LNCaP clone FGC (cell line): Measurements from ENCODE around the gene SMU1.
"Not testable (repeated sequence)": the region's sequence is repeated elsewhere in the genome, so short reads cannot be mapped to it uniquely, and the experiment has no call there.

Experiments used
- DNase-seq: peaks from one replicate; pipeline ENCODE4 v3.0.0-alpha.2; 2011; ENCODE audit warnings: low read depth
- H3K4me3 ChIP-seq: 2 replicates; pipeline ENCODE4 v1.5.1; 2011; ENCODE audit warnings: mild to moderate bottlenecking, low read depth, low read length, control low read depth
- TF ChIP-seq, protein P1 (sequence below): IDR thresholded peaks from 2 replicates; pipeline ENCODE4 v1.5.1; 2012; ENCODE audit warnings: mild to moderate bottlenecking; ENCODE audit not compliant: control insufficient read depth, insufficient read depth; ENCODE audit errors: extremely low read depth

SMU1 gene

DNA sequence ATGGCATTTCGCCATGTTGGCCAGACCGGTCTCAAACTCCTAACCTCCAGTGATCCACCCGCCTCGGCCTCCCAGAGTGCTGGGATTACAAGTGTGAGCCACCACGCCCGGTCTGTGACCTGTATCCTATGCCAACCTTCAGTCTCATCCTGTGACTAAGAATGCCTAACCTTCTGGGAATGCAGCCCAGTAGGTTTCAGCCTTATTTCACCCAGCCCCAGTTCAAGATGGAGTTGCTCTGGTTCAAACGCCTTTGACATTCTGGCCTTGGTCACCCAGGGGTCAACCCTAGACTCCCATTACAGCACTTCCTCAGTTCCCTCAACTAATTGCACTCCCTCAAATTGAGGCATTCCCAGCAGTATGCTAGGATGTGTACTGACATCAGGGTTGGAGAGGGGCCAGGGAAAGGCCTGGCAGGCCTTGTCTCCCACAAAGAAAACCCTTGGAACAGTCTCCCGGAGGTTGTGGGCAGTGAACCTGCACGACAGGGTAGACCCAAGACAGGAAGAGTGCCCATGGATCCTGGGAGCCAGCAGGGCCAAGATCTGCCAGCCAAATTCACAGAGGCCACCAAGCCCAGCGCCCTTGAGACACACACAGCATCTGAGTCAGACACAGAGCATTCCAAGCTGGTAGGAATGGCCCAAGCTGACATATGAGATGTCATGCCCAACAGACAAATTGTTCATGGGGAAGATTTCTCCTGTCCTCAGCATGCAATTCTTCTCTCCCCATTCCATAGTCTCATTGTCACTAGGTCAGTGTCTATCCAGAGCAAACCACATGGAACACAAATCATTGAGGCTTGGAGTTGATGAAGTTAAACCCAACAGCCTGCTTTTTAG, 24.9 kb upstream of the SMU1 start:
- TF ChIP-seq, protein P1, sequence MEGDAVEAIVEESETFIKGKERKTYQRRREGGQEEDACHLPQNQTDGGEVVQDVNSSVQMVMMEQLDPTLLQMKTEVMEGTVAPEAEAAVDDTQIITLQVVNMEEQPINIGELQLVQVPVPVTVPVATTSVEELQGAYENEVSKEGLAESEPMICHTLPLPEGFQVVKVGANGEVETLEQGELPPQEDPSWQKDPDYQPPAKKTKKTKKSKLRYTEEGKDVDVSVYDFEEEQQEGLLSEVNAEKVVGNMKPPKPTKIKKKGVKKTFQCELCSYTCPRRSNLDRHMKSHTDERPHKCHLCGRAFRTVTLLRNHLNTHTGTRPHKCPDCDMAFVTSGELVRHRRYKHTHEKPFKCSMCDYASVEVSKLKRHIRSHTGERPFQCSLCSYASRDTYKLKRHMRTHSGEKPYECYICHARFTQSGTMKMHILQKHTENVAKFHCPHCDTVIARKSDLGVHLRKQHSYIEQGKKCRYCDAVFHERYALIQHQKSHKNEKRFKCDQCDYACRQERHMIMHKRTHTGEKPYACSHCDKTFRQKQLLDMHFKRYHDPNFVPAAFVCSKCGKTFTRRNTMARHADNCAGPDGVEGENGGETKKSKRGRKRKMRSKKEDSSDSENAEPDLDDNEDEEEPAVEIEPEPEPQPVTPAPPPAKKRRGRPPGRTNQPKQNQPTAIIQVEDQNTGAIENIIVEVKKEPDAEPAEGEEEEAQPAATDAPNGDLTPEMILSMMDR = no peak
- no peak overlapping the region for H3K4me3 ChIP-seq
- DNase-seq = no peak

DNA sequence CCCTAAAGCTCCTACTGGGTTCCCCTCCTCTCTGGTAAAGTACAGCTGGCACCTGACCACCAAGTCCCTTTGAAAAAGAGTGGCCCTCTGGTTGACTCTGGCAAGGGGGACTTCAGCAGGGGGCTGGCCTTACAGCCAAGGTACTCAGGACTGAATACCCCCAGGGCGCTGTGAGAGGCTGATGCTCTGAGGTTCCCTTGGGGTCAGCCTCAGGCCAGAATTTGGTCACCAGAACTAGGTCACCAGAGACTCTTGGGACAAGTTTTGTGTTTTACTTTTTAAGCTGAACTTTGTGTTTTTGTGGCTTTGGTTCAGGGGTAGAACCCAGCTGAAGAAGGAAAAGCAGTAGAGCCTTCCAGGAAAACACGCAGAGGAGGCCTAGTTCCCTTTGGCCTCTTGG, 23.3 kb upstream of the SMU1 start:
- no peak overlapping the region for H3K4me3 ChIP-seq
- TF ChIP-seq, protein P1 = no peak
- DNase-seq = no peak

DNA sequence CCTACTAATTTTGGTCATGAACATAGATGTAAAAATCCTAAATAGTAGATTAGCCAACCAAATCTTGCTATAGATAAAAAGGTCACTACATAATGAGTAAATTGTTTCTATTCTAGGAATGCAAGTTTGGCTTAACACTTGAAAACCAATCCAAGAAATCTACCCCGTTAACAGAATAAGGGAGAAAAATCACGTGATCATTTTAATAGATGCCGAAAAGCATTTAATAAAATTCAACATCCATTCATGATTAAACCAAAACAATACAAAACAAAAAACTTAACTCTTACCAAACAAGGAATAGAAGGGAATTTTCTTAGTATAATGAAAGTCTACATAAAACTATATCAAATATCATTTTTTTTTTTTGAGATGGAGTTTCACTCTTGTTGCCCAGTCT, 20.7 kb upstream of the SMU1 start:
- TF ChIP-seq, protein P1 = no peak
- H3K4me3 ChIP-seq = no peak overlapping the region
- DNase-seq = no peak

DNA sequence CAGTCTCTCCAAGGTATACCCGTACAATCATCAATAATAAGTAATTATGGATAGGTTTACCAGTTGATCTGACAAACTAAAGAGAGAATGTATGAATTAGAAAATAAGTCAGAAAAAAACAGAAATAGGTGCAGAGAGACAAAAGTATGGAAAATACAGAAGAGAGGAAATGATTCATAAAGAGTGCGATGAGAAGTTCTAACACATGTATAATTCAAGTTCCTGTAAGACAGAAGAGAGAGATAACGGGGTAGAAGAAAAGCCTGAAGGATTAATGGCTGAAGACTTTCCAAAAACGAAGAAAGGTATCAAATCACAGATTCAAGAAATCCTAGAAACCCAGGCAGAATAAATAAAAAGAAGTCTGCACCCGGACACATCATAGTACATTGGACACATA, 16.2 kb upstream of the SMU1 start:
- H3K4me3 ChIP-seq = no peak overlapping the region
- no peak for DNase-seq

DNA sequence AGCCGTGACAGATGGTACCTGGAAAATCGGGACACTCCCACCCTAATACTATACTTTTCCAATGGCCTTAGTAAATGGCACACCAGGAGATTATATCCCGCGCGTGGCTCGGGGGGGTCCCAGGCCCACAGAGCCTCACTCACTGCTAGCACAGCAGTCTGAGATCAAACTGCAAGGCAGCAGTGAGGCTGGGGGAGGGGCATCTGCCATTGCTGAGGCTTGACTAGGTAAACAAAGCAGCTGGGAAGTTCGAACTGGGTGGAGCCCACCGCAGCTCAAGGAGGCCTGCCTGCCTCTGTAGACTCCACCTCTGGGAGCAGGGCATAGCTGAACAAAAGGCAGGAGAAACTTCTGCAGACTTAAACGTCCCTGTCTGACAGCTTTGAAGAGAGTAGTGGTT, 9.2 kb upstream of the SMU1 start:
- H3K4me3 ChIP-seq, DNase-seq: not testable (repeated sequence)

More for the DNA sequence above, 16.2 kb upstream of the SMU1 start:
- TF ChIP-seq, protein P1 = no peak

DNA sequence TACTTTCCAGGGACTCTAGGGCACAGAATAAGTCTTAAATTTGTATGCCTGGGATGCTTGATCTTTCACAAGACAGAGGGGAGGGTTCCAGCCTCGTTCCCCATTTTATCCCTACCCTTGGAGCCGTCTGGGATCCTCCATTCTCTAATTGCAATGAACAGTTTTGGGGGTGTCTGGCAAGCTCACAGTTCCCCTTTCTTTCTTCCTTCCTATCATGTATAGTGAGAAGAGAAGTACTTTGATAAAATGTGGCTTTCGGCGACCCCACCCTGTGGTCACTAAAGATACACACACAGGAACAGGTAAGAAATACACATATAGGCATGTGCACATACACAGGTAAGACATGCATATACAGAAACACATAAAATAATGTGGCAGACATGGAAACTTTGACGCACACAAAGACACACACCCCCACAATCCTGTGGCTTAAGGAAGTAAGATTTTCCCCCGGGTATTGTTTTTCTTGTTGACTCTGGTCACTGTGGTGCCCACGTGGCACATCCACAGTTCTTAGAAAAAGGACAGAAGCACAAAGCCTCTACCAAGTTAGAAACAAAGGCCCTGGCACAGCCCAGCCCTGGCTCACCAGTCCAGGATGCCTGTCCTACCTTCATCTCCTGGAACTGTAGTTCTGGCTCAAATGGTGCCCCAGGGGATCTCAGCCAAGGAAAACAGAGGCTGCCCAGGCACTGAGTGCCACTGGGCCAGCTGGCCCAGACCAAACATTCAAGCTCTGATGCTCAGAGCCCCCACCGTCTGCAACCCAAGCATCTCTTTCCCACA, 6.3 kb upstream of the SMU1 start:
- no peak for DNase-seq
- TF ChIP-seq, protein P1 = no peak
- no peak overlapping the region for H3K4me3 ChIP-seq

DNA sequence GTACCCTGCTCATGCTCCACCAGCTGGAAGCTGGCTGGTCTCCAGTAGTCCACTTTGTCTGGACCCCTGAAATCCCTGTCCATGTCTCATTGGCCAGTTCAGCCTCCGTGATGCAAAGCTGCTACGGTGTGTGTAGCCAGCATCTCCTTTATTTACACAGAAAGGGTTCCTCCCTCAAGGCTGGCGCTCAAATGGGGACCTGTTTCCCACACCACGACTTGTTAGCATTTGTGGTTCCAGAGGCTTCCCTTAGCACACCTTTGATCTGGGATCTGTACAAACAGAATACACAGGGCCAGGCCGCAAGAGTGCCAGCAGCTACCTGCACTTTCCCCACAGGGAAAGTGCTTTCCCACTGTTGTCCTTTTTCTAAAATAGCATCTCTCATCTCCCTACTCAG, 5.7 kb upstream of the SMU1 start:
- TF ChIP-seq, protein P1 = no peak
- no peak for DNase-seq
- H3K4me3 ChIP-seq = no peak overlapping the region
